PC-9 (cell line): ENCODE measurements around the gene CREG1. TPM values are rescaled to one million over a fixed set of nuclear protein-coding genes. Genes with fewer than 3 reads are reported as not detected.

Source experiments
- BruUV-seq: library from RNA; stranded (reverse); fragments of 400-500 nt; replicated peaks from 2 replicates; lab custom pipeline; 2021; lab: Mats Ljungman, UMichigan
- CTCF ChIA-PET: fragments of 300-600 bp; sonication (Branson Sonifier 250); formaldehyde crosslinking; loops from one replicate; lab custom pipeline; 2022; ENCODE audit warnings: antibody characterized with exemption; lab: Charles Lee
- POLR2A ChIA-PET: fragments of 300-600 bp; sonication (Branson Sonifier 250); formaldehyde crosslinking; loops from one replicate; lab custom pipeline; 2022; ENCODE audit warnings: antibody characterized with exemption; ENCODE audit not compliant: unreplicated experiment; lab: Charles Lee
- DNase-seq, 2 experiments: peaks; one replicate each; pipeline versions ENCODE4 v3.0.0 to v3.0.0-alpha.2; 2015 to 2022; ENCODE audit warnings: mixed read lengths in 1 of 2
- H2AFZ ChIP-seq: fragments of 200-600 bp; sonication (generic); 2 replicates; pipeline ENCODE4 v1.8.1; 2017; ENCODE audit warnings: antibody characterized with exemption
- H3F3A ChIP-seq: fragments of 200-600 bp; sonication (generic); 2 replicates; pipeline ENCODE4 v1.8.1; 2017; ENCODE audit warnings: antibody characterized with exemption, mild to moderate bottlenecking, low read depth; ENCODE audit not compliant: insufficient read depth
- H3K27ac ChIP-seq: fragments of 200-600 bp; sonication (generic); 2 replicates; pipeline ENCODE4 v1.6.1; 2016; ENCODE audit warnings: mixed run types
- H3K27me3 ChIP-seq: fragments of 200-600 bp; sonication (generic); 2 replicates; pipeline ENCODE4 v1.6.1; 2016; ENCODE audit warnings: low read depth, mixed run types; ENCODE audit not compliant: insufficient read depth
- H3K36me3 ChIP-seq: fragments of 200-600 bp; sonication (generic); 2 replicates; pipeline ENCODE4 v1.6.1; 2016; ENCODE audit warnings: low read depth, mixed run types
- H3K4me1 ChIP-seq: fragments of 200-600 bp; sonication (generic); replicated peaks from 2 replicates; pipeline ENCODE4 v1.6.1; 2016; ENCODE audit warnings: mixed run types; ENCODE audit not compliant: insufficient read depth
- H3K4me2 ChIP-seq: fragments of 200-600 bp; sonication (generic); 2 replicates; pipeline ENCODE4 v1.6.1; 2017; ENCODE audit warnings: mixed run types
- H3K4me3 ChIP-seq: fragments of 200-600 bp; sonication (generic); 2 replicates; pipeline ENCODE4 v1.6.1; 2016; ENCODE audit warnings: mixed run types
- H3K79me2 ChIP-seq: fragments of 200-600 bp; sonication (generic); 2 replicates; pipeline ENCODE4 v1.6.1; 2017; ENCODE audit warnings: low read depth, mixed run types
- H3K9me2 ChIP-seq: fragments of 200-600 bp; sonication (generic); 2 replicates; pipeline ENCODE4 v1.8.1; 2017; ENCODE audit warnings: mild to moderate bottlenecking; ENCODE audit not compliant: insufficient read depth
- H3K9me3 ChIP-seq: fragments of 200-600 bp; sonication (generic); 2 replicates; pipeline ENCODE4 v1.8.1; 2016; ENCODE audit warnings: low read depth; ENCODE audit not compliant: insufficient read depth
- H4K20me1 ChIP-seq: fragments of 200-600 bp; sonication (generic); 2 replicates; pipeline ENCODE4 v1.8.1; 2017; ENCODE audit not compliant: insufficient read depth
- EZH2 ChIP-seq: fragments of 200-600 bp; sonication (generic); IDR thresholded peaks from 2 replicates; pipeline ENCODE4 v1.8.0; 2017; ENCODE audit warnings: antibody characterized with exemption, low read depth
- intact Hi-C: fragments of 100-400 bp; cut with micrococcal nuclease; formaldehyde crosslinking; loops from one replicate; pipeline ENCODE4 v1.10.0; 2022; ENCODE audit not compliant: unreplicated experiment
- total RNA-seq: library from RNA; stranded (reverse); gene quantifications from 2 replicates; pipeline ENCODE4 v1.2.3, GENCODE V29; 2021
- TF ChIP-seq, protein P1 (sequence below): fragments of 200-600 bp; sonication (generic); conservative IDR thresholded peaks from 2 replicates; pipeline ENCODE4 v1.6.1; 2017; ENCODE audit warnings: mixed run types, antibody characterized with exemption, mild to moderate bottlenecking, moderate library complexity

Gene CREG1
- total RNA-seq, 1 experiment from 2014 or later, result 31.6 TPM

DNA sequence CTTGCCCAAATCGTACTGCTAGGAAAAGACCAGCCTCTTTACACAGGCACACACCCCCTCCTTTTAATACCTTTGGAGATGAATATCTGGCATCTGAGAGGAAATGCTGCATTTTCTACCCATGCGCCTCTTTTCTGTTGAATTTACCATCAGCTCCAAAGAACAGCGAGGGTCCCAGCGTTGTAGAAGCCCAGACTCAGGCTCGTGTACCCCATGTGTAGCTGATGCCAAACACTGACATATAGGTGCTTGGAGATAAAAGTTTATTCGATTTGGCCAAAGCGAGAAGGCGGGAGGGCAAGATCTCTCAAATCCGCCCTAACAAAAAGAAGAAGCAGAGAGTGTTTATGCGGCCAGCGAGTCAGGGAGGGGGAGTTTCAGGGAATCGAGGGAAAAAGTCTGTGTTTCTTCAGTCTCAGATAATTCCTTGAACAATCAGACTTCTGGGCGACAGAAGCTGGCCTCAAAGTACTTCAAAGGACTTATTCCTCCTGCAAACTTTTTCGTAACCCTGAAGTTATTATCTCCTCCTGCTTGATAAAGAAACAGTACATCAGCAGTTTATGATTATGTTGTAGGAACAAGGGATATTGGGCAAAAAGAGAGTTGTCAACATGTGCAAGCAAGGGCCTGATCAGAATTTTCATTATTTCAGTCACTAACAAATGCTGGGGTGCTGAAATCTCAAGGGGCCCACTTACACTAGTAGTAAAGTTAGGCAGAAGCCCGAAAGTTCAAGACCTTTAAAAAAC lies 642 bp upstream of the CREG1 start:
- ChIA-PET POLR2A (interaction anchor here (0.7 to 1.8 kb wide), 3 partner anchors 10 to 383 kb away, joined by 3 to 10 read pairs (median 4); no protein-coding TSS in a partner anchor), CTCF (interaction anchor here (0.9 kb wide), 1 partner anchor 10 kb away, joined by 10 read pairs; no protein-coding TSS in a partner anchor)
- intact Hi-C loops, result no loop called here

DNA sequence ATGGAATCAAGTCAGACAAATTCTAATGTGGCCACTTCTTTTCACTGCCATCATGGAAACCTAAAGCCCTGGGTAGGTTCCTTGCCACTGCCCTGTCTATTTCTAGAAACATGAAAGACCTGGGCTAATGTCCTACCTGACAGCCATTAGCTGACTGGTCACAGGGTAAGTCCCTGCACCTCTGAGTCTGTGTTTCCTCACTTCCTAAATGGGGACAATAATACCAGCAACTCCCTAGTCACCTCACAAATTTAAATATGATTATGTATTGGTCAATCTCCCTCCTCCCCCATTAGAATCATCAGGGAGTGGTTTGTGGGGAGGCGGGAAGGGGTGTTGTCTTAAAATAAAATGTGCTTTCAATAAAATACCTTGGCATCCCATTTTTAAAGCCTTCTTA lies 2.2 kb downstream of the CREG1 start:
- intact Hi-C loops, result no loop called here
- no peak for TF ChIP-seq EZH2
- TF ChIP-seq, protein P1, sequence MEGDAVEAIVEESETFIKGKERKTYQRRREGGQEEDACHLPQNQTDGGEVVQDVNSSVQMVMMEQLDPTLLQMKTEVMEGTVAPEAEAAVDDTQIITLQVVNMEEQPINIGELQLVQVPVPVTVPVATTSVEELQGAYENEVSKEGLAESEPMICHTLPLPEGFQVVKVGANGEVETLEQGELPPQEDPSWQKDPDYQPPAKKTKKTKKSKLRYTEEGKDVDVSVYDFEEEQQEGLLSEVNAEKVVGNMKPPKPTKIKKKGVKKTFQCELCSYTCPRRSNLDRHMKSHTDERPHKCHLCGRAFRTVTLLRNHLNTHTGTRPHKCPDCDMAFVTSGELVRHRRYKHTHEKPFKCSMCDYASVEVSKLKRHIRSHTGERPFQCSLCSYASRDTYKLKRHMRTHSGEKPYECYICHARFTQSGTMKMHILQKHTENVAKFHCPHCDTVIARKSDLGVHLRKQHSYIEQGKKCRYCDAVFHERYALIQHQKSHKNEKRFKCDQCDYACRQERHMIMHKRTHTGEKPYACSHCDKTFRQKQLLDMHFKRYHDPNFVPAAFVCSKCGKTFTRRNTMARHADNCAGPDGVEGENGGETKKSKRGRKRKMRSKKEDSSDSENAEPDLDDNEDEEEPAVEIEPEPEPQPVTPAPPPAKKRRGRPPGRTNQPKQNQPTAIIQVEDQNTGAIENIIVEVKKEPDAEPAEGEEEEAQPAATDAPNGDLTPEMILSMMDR, result no peak
- Histone ChIP-seq H4K20me1 (no peaks in the 10 kb centered on the region), H3K36me3 (no peaks in the 10 kb centered on the region), H3K27ac (no peak overlapping the region), H3K9me2 (no peaks in the 10 kb centered on the region), H3K27me3 (no peaks in the 10 kb centered on the region), H3K4me1 (peaks cover 24% of the 10 kb centered on the region), H2AFZ (no peak overlapping the region), H3K9me3 (no peaks in the 10 kb centered on the region), H3F3A (no peaks in the 10 kb centered on the region), H3K4me3 (no peak overlapping the region), H3K79me2 (no peaks in the 10 kb centered on the region), H3K4me2 (no peak overlapping the region)
- DNase-seq, result no peak
- ChIA-PET POLR2A (no interaction called here), CTCF (no interaction called here)
- no TSS peak for BruUV-seq

More for the DNA sequence above, 642 bp upstream of the CREG1 start:
- no peak overlapping the region for H3K27ac ChIP-seq
- H4K20me1 ChIP-seq, result no peaks in the 10 kb centered on the region
- no peaks in the 10 kb centered on the region for H3K9me2 ChIP-seq
- H3K4me2 ChIP-seq, result peak overlapping the region; percentile 84
- BruUV-seq, result no TSS peak
- no peaks in the 10 kb centered on the region for H3K9me3 ChIP-seq
- DNase-seq, result no peak
- peak overlapping the region; percentile 76 for H3K4me3 ChIP-seq
- H3F3A ChIP-seq, result no peaks in the 10 kb centered on the region
- peaks cover 18% of the 10 kb centered on the region for H3K4me1 ChIP-seq
- H3K36me3 ChIP-seq, result no peaks in the 10 kb centered on the region
- no peaks in the 10 kb centered on the region for H3K79me2 ChIP-seq
- TF ChIP-seq EZH2, result no peak
- TF ChIP-seq, protein P1, result no peak
- no peaks in the 10 kb centered on the region for H3K27me3 ChIP-seq
- peak overlapping the region; percentile 80 for H2AFZ ChIP-seq

DNA sequence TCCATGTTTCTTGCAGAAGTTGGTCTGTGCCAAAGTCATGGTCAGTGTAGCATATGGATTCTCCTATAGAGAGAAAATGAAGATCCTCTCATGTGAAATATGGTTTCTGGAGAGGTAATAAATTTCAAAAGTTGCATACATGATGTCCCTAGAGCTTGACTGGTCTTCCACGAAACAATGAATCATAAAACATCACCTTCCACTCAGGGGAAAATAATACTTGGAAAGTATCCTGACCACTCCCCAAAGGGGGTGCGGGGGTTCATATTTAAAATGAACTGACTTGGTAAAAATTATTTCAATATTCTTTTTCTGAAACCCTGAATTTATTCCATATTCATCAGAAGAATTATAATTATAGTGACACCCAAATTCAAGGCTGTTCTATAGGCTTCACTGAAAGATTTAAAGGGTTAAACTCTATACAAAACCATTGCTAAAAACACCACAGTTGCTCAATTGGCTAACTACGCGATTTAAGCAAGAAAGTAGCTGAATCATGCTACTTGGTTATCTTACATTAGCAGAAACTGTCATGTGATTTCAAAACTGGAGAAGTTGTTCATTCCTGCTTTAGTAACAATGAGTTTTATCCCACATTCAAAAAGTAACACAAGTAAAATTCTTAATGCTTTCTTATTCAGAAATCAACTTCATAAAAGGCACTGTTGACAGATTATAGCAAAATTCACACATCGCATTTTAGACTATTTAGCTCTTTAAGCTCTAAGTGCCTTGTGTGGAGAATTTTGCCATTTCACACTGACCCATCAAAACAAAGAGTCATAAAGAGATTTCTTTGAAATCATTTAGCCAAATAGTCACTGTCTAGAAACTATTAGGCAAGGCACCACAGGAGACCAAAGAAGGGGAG lies 5.3 kb downstream of the CREG1 start:
- Histone ChIP-seq H3K4me1 (peaks cover 23% of the 10 kb centered on the region), H2AFZ (no peak overlapping the region), H3K4me2 (0 out of 2 replicates have a peak overlapping the region, but pooled peaks have one; percentile 15), H4K20me1 (no peaks in the 10 kb centered on the region), H3K4me3 (no peak overlapping the region), H3K27me3 (no peaks in the 10 kb centered on the region), H3K36me3 (no peaks in the 10 kb centered on the region), H3K9me2 (no peaks in the 10 kb centered on the region), H3K9me3 (no peaks in the 10 kb centered on the region), H3K79me2 (no peaks in the 10 kb centered on the region), H3F3A (no peaks in the 10 kb centered on the region; the same call in 1 of the 2 replicates), H3K27ac (peak overlapping the region; percentile 37; the same call in 1 of the 2 replicates)
- TF ChIP-seq, protein P1, result no peak
- no peak for TF ChIP-seq EZH2
- intact Hi-C loops, result no loop called here
- DNase-seq, result no peak
- ChIA-PET POLR2A (no interaction called here), CTCF (interaction anchor here (0.7 to 1.4 kb wide), 2 partner anchors 7 to 9 kb away, joined by 3 read pairs; no protein-coding TSS in a partner anchor)
- no TSS peak for BruUV-seq
